K562 (cell line): ENCODE results near the gene ATF5. TPM values are rescaled to one million over a fixed set of nuclear protein-coding genes. Genes with fewer than 3 reads are reported as not detected.

Experiments used
- DACH1 ChIP-seq: fragments of 450-650 bp; IDR thresholded peaks from 2 replicates; pipeline ENCODE4 v1.6.1; 2018; ENCODE audit not compliant: partially characterized antibody
- ELF4 ChIP-seq: fragments of 450-650 bp; formaldehyde crosslinking; IDR thresholded peaks from 2 replicates; pipeline ENCODE4 v1.4.0; 2022; ENCODE audit warnings: missing genetic modification characterization
- FOXJ2 ChIP-seq: fragments of 200-800 bp; sonication (Bioruptor generic); IDR thresholded peaks from 2 replicates; pipeline ENCODE4 v1.6.1; 2016; ENCODE audit warnings: missing genetic modification characterization, missing compliant biosample characterization
- GTF2F1 ChIP-seq: IDR thresholded peaks from 2 replicates; pipeline ENCODE4 v1.6.1; 2011; ENCODE audit warnings: low read depth, low read length, improper control_type of control experiment
- KLF6 ChIP-seq: fragments of 250-450 bp; sonication (Bioruptor Pico); IDR thresholded peaks from 2 replicates; pipeline ENCODE4 v1.4.0; 2020; ENCODE audit warnings: mild to moderate bottlenecking, moderate library complexity, borderline replicate concordance
- LARP7 ChIP-seq: fragments of 450-650 bp; IDR thresholded peaks from 2 replicates; pipeline ENCODE4 v1.6.1; 2016
- NELFE ChIP-seq: IDR thresholded peaks from 2 replicates; pipeline ENCODE4 v1.6.1; 2011; ENCODE audit warnings: mild to moderate bottlenecking; ENCODE audit not compliant: insufficient read depth, insufficient read length
- NR4A1 ChIP-seq, 2 experiments: fragments of 250-450 bp in 1 of 2; fragments of 450-650 bp in 1 of 2; sonication (Bioruptor Pico) in 1 of 2; IDR thresholded peaks; 2 replicates each; pipeline versions ENCODE4 v1.4.0 to v1.6.1; 2016 to 2020; ENCODE audit warnings: mild to moderate bottlenecking in 2 of 2, missing compliant biosample characterization in 1 of 2, missing genetic modification characterization in 1 of 2, moderate library complexity in 1 of 2
- POLR2AphosphoS5 ChIP-seq: IDR thresholded peaks from 2 replicates; pipeline ENCODE4 v1.6.1; 2011; ENCODE audit warnings: mild to moderate bottlenecking, low read depth, low read length, moderate library complexity; ENCODE audit not compliant: control insufficient read depth, insufficient read depth
- POU5F1 ChIP-seq: fragments of 150-350 bp; IDR thresholded peaks from 2 replicates; pipeline ENCODE4 v1.6.1; 2014; ENCODE audit warnings: borderline replicate concordance, low read length, low read depth, mild to moderate bottlenecking; ENCODE audit not compliant: partially characterized antibody
- SMC3 ChIP-seq: conservative IDR thresholded peaks from 2 replicates; pipeline ENCODE4 v1.6.1; 2011; ENCODE audit warnings: low read depth, low read length, improper control_type of control experiment; ENCODE audit not compliant: insufficient read depth
- SRF ChIP-seq, 2 experiments: fragments of 250-450, 450-650 bp in 1 of 2; sonication (Bioruptor Pico) in 1 of 2; sonication (generic) in 1 of 2; formaldehyde crosslinking; IDR thresholded peaks; 2 replicates each; pipeline versions ENCODE4 v1.5.0 to v1.5.1; 2020 to 2022; ENCODE audit warnings: mild to moderate bottlenecking in 1 of 2, missing genetic modification reagents in 1 of 2
- ZNF324 ChIP-seq: fragments of 250-450 bp; sonication (Bioruptor Pico); IDR thresholded peaks from 2 replicates; pipeline ENCODE4 v1.4.0; 2020; ENCODE audit warnings: mild to moderate bottlenecking
- ZNF589 ChIP-seq: fragments of 200-800 bp; sonication (Bioruptor generic); IDR thresholded peaks from 2 replicates; pipeline ENCODE4 v1.6.1; 2016; ENCODE audit warnings: low read depth, missing genetic modification characterization, missing compliant biosample characterization
- ZNF707 ChIP-seq: fragments of 250-450 bp; sonication (Bioruptor Pico); conservative IDR thresholded peaks from 2 replicates; pipeline ENCODE4 v1.8.0; 2022; ENCODE audit warnings: inconsistent platforms, mild to moderate bottlenecking, moderate library complexity
- ZNF764 ChIP-seq: fragments of 250-450 bp; sonication (Bioruptor Pico); IDR thresholded peaks from 2 replicates; pipeline ENCODE4 v1.4.0; 2020; ENCODE audit warnings: low read depth, mild to moderate bottlenecking, moderate library complexity
- ZNF766 ChIP-seq: fragments of 200-800 bp; sonication (Bioruptor generic); conservative IDR thresholded peaks from 2 replicates; pipeline ENCODE4 v1.6.1; 2016; ENCODE audit warnings: missing genetic modification characterization, missing compliant biosample characterization
- polyA plus RNA-seq, 8 experiments: library from polyadenylated mRNA; depleted of rRNA in 4 of 8; stranded (reverse) in 5 of 8; unstranded in 3 of 8; fragments of >200 nt; fragmentation: Nextera tagmentation in 2 of 8; fragmentation: Illumina TruSeq in 1 of 8; extraction: Ambion mirVana in 2 of 8; extraction: Trizol in 1 of 8; gene quantifications; 2 replicates each; pipeline versions ENCODE4 v1.2.1 to v1.2.3, GENCODE V29; 2011 to 2014; ENCODE audit warnings: inconsistent platforms in 1 of 8, missing spikeins in 1 of 8
- total RNA-seq, 7 experiments: library from RNA; depleted of rRNA in 6 of 7; stranded (reverse); fragments of >200 nt in 6 of 7; fragmentation: Illumina TruSeq in 2 of 7; extraction: Trizol in 2 of 7; gene quantifications; 2 replicates each; pipeline versions ENCODE4 v1.2.1 to v1.2.3, GENCODE V29; 2011 to 2021; ENCODE audit warnings: low replicate concordance in 1 of 7
- TF ChIP-seq, protein P1 (sequence below): fragments of 450-650 bp; IDR thresholded peaks from 2 replicates; pipeline ENCODE4 v1.6.1; 2016; ENCODE audit warnings: borderline replicate concordance
- TF ChIP-seq, protein P2 (sequence below): sonication (generic); formaldehyde crosslinking; IDR thresholded peaks from 2 replicates; pipeline ENCODE4 v1.5.0; 2020; ENCODE audit warnings: missing genetic modification reagents
- TF ChIP-seq, protein P3 (sequence below): fragments of 450-650 bp; IDR thresholded peaks from 2 replicates; pipeline ENCODE4 v1.6.1; 2017; ENCODE audit warnings: antibody characterized with exemption
- TF ChIP-seq, protein P4 (sequence below): sonication (generic); formaldehyde crosslinking; IDR thresholded peaks from 2 replicates; pipeline ENCODE4 v1.8.0; 2022; ENCODE audit warnings: missing genetic modification reagents, mild to moderate bottlenecking, borderline replicate concordance

Gene ATF5
- total and polyA plus RNA-seq, 9 of the 15 experiments (the other 6 are each of a cell fraction or from before 2014, with no cell fraction given), result 3.0 to 57.6 (median 11.1) TPM

DNA sequence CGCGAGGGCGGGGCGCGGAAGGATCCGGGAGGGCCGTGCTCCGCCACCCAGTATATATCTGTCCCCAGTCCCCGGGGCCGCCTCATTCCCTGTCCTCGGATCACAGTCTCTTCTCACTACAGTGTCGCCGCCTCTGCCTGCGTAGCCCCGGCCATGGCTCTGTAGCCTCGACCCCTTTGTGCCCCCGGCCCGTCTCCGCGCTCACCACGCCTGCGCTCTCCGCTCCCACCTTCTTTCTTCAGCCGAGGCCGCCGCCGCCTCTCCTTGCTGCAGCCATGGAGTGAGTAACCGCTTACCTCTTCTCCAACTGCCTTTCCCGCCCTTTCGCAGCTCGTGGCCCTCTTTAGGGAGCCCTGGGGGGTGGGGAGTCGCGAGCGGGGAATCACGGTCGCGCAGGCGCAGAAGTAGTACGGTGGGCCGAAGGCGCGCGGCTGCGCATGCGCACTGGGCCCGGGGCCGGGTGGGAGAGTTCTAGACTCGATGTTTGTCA is at the start of gene ATF5, which contains the start of gene NUP62 (continued):
- TF ChIP-seq GTF2F1, result no peak
- TF ChIP-seq POLR2AphosphoS5, result peak; percentile 50; the same call in 1 of the 2 replicates
- TF ChIP-seq, protein P1, sequence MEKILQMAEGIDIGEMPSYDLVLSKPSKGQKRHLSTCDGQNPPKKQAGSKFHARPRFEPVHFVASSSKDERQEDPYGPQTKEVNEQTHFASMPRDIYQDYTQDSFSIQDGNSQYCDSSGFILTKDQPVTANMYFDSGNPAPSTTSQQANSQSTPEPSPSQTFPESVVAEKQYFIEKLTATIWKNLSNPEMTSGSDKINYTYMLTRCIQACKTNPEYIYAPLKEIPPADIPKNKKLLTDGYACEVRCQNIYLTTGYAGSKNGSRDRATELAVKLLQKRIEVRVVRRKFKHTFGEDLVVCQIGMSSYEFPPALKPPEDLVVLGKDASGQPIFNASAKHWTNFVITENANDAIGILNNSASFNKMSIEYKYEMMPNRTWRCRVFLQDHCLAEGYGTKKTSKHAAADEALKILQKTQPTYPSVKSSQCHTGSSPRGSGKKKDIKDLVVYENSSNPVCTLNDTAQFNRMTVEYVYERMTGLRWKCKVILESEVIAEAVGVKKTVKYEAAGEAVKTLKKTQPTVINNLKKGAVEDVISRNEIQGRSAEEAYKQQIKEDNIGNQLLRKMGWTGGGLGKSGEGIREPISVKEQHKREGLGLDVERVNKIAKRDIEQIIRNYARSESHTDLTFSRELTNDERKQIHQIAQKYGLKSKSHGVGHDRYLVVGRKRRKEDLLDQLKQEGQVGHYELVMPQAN, result peak; percentile 53; the same call in 1 of the 2 replicates
- TF ChIP-seq, protein P2, sequence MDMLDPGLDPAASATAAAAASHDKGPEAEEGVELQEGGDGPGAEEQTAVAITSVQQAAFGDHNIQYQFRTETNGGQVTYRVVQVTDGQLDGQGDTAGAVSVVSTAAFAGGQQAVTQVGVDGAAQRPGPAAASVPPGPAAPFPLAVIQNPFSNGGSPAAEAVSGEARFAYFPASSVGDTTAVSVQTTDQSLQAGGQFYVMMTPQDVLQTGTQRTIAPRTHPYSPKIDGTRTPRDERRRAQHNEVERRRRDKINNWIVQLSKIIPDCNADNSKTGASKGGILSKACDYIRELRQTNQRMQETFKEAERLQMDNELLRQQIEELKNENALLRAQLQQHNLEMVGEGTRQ (CRISPR knock-in tag), result 0 out of 2 replicates have a peak, but pooled peaks have one; percentile 18
- no peak for TF ChIP-seq SMC3
- TF ChIP-seq POU5F1, result peak; percentile 45
- peak; percentile 57 for TF ChIP-seq ZNF766 (CRISPR knock-in tag)
- TF ChIP-seq FOXJ2 (tag), result no peak; the same call in 1 of the 2 replicates
- no peak; the same call in 1 of the 2 replicates for TF ChIP-seq ZNF589 (CRISPR knock-in tag)
- TF ChIP-seq ZNF324, result no peak; the same call in 1 of the 2 replicates
- TF ChIP-seq ZNF707 (CRISPR knock-in tag), result no peak
- TF ChIP-seq KLF6 (CRISPR knock-in tag), result no peak; the same call in 1 of the 2 replicates
- peak in 1 of 2 experiments; percentile 36; a peak in 1 of 4 replicates for TF ChIP-seq SRF (CRISPR knock-in tag; IDR thresholded peaks at IDR 0.05)
- TF ChIP-seq, protein P3, sequence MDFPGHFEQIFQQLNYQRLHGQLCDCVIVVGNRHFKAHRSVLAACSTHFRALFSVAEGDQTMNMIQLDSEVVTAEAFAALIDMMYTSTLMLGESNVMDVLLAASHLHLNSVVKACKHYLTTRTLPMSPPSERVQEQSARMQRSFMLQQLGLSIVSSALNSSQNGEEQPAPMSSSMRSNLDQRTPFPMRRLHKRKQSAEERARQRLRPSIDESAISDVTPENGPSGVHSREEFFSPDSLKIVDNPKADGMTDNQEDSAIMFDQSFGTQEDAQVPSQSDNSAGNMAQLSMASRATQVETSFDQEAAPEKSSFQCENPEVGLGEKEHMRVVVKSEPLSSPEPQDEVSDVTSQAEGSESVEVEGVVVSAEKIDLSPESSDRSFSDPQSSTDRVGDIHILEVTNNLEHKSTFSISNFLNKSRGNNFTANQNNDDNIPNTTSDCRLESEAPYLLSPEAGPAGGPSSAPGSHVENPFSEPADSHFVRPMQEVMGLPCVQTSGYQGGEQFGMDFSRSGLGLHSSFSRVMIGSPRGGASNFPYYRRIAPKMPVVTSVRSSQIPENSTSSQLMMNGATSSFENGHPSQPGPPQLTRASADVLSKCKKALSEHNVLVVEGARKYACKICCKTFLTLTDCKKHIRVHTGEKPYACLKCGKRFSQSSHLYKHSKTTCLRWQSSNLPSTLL, result no peak
- no peak for TF ChIP-seq NR4A1 (CRISPR knock-in tag; IDR thresholded peaks at IDR 0.05)
- peak; percentile 40; the same call in 1 of the 2 replicates for TF ChIP-seq NR4A1 (tag; IDR thresholded peaks at IDR 0.05)
- TF ChIP-seq ZNF764 (CRISPR knock-in tag), result no peak
- peak; percentile 73; the same call in 1 of the 2 replicates for TF ChIP-seq ELF4 (CRISPR knock-in tag)
- no peak for TF ChIP-seq DACH1
- TF ChIP-seq NELFE, result no peak
- peak; percentile 31; the same call in 1 of the 2 replicates for TF ChIP-seq LARP7
- TF ChIP-seq, protein P4, sequence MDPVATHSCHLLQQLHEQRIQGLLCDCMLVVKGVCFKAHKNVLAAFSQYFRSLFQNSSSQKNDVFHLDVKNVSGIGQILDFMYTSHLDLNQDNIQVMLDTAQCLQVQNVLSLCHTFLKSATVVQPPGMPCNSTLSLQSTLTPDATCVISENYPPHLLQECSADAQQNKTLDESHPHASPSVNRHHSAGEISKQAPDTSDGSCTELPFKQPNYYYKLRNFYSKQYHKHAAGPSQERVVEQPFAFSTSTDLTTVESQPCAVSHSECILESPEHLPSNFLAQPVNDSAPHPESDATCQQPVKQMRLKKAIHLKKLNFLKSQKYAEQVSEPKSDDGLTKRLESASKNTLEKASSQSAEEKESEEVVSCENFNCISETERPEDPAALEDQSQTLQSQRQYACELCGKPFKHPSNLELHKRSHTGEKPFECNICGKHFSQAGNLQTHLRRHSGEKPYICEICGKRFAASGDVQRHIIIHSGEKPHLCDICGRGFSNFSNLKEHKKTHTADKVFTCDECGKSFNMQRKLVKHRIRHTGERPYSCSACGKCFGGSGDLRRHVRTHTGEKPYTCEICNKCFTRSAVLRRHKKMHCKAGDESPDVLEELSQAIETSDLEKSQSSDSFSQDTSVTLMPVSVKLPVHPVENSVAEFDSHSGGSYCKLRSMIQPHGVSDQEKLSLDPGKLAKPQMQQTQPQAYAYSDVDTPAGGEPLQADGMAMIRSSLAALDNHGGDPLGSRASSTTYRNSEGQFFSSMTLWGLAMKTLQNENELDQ (CRISPR knock-in tag), result peak; percentile 62
